22Rv1 (cell line): Measurements from ENCODE around the gene ASMT.
"Not testable (repeated sequence)": the region's sequence is repeated elsewhere in the genome, so short reads cannot be mapped to it uniquely, and the experiment has no call there.

Experiments used
- CTCF ChIP-seq: fragments of 450-650 bp; IDR thresholded peaks from 2 replicates; pipeline ENCODE4 v1.5.1; 2017; ENCODE audit warnings: mild to moderate bottlenecking
- ZFX ChIP-seq: fragments of 450-650 bp; IDR thresholded peaks from 2 replicates; pipeline ENCODE4 v1.6.1; 2017; ENCODE audit warnings: antibody characterized with exemption, borderline replicate concordance

- not testable (repeated sequence) for TF ChIP-seq CTCF, ZFX
Observed at GRCh38 chrX:1574181-1574580, 40.7 kb upstream of the ASMT start.
